COR-L47 (cell line): ENCODE measurements around the gene ZNF267.
"Not testable (repeated sequence)": the region's sequence is repeated elsewhere in the genome, so short reads cannot be mapped to it uniquely, and the experiment has no call there.

ENCODE experiments used
- DNase-seq: peaks from one replicate; lab custom pipeline; 2025; lab: John Stamatoyannopoulos, UW

Gene ZNF267

DNA sequence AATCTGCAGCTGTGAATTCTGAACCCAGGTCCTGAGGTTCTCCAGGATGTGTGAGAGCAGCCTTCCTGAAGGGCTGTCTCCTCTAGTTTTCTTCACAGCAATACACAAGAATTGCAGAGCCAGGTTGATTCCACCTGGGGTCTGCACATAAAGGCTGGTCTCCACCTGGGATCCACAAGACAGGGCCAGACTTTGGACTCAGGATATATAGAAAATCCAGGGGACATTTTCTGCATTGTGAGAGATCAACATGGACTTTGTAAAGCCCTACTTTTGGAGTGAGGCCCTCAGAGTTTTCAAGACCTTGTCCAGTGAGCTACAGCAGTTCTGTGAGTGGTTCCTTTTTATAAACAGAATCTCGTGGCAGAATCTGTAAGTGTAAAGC is 6.3 kb downstream of the ZNF267 start:
- DNase-seq = no peak

- no peak for DNase-seq
Measured at GRCh38 chr16:31880322-31880979, 6.8 kb downstream of the ZNF267 start.

- DNase-seq = no peak
Measured at GRCh38 chr16:31886227-31886626, 12.6 kb downstream of the ZNF267 start.

DNA sequence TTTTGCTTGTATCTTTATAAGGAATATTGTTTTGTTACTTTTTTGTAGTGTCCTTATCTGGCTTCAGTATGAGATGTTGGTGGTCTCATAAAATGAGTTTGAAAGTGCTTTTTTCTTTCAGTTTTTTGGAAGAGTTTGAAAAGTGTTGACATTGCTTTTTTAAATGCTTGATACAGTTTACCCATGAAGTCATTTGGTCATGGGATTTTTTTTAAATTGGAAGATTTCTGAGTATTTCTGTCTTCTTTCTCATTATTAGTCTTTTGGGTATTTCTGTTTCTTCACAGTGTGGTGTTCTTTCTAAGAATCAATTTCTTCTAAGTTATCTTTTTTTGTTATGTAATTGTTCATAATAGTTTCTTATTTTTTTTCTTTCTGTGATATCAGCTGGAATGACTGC is 15.1 kb downstream of the ZNF267 start:
- no peak for DNase-seq

- not testable (repeated sequence) for DNase-seq
Measured at GRCh38 chr16:31892111-31892510, 18.5 kb downstream of the ZNF267 start.

GRCh38 chr16:31893824-31894223 is 20.2 kb downstream of the ZNF267 start:
- no peak for DNase-seq

DNA sequence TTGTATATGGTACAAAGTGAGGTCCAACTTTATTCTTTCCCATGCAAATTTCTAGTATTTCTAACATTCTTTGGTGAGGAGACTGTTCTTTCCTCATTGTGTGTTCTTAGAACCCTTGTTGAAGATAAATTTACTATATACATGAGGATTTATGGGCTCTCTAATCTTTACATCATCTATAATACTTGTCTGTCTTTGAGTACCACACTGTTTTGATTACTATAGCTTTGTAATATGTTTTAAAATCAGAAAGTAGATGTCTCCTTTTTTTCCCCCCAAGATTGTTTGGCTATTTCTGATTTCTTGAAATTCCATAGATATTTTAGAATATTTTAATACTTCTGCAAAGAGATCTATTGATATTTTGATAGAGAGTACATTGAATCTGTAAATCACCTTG is 23.7 kb downstream of the ZNF267 start:
- DNase-seq = no peak

DNA sequence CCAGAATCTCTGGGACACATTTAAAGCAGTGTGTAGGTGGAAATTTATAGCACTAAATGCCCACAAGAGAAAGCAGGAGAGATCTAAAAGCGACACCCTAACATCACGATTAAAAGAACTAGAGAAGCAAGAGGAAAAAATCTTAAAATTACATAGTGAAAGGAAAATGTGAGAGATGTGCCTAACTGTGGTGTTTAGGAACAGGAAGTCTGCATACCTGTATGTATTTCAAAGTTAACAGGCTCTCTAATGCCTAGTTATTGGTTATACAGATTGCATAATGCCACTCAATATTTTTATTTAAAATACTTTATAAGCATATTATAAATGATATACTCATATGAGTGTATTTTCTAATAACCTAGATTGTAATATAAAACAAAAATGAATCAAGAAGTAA is 25.9 kb downstream of the ZNF267 start:
- no peak for DNase-seq

DNA sequence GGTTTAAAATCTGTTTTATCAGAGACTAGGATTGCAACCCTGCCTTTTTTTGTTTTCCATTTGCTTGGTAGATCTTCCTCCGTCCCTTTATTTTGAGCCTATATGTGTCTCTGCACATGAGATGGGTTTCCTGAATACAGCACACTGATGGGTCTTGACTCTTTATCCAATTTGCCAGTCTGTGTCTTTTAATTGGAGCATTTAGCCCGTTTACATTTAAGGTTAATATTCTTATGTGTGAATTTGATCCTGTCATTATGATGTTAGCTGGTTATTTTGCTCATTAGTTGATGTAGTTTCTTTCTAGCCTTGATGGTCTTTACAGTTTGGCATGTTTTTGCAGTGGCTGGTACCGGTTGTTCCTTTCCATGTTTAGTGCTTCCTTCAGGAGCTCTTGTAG is 31.0 kb downstream of the ZNF267 start:
- DNase-seq = not testable (repeated sequence)

DNA sequence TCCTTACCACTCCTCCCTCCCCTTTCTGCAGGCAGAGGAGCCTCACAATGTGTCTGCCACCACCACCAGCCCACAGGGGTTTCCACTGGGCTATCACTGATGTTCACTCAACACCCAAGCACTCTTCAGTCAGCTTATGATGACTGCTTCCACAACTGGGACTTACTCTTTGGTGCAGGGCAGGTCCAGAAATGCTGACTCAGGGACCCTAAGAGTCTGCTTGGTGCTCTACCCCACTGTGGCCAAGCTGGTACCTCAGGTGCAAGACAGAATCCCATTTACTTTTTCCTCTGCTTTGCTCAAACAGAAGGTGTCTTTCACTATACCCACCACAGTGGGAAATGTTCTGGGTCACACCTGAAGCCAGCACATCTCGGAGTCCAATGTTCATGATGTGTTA is 40.1 kb downstream of the ZNF267 start:
- DNase-seq = no peak

DNA sequence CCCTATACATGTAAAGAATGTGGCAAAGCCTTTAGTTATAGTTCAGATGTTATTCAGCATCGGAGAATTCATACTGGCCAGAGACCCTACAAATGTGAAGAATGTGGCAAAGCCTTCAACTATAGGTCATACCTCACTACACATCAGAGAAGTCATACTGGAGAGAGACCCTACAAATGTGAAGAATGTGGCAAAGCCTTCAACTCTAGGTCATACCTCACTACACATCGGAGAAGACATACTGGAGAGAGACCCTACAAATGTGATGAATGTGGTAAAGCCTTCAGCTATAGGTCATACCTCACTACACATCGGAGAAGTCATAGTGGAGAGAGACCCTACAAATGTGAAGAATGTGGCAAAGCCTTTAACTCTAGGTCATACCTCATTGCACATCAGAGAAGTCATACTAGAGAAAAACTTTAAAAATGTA is 42.5 kb downstream of the ZNF267 start:
- DNase-seq = no peak

DNA sequence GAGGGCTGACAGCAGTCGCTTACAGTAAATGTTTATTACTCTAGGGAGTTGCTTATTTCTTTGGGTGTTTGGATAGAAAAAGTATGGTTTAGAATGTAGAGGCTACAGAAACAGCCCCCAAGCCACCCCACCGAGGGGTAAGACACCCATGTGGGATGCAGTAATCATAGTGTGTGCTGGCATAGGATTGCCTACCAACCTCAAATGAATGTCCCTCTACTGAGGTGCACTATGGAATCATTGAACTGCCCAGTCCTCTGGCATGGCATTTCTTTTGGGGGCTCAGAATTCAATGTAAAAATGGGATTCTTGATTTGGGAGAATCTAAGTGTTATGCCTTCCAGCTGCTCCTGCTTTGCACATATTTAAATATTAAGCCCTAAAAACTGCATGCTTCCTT is 46.8 kb downstream of the ZNF267 start:
- DNase-seq = no peak

DNA sequence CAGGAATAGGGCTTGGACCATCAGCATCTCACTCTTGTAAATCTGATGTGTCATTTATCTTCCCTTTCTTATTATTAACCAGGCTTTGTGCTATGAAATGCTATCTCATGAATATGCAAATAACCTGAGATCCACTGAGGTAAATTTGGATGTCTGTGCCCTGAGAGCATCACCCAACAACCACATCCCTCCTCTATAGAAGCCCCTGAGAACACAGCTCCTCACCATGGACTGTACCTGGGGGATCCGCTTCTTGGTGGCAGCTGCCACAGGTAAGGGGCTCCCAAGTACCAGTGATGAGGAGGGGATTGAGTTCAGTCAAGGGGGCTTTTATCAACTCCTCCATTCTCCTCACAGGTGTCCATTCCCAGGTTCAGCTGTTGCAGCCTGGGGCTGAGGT is 78.2 kb downstream of the ZNF267 start:
- not testable (repeated sequence) for DNase-seq

DNA sequence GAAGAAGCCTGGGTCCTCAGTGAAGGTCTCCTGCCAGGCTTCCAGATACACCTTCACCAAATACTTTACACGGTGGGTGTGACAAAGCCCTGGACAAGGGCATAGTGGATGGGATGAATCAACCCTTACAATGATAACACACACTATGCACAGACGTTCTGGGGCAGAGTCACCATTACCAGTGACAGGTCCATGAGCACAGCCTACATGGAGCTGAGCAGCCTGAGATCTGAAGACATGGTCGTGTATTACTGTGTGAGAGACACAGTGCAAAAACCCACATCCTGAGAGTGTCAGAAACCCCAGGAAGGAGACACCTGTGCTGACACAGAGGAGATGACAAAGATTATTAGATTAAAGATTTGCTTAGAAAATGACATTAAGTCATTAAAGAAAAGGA is 78.6 kb downstream of the ZNF267 start:
- not testable (repeated sequence) for DNase-seq

DNA sequence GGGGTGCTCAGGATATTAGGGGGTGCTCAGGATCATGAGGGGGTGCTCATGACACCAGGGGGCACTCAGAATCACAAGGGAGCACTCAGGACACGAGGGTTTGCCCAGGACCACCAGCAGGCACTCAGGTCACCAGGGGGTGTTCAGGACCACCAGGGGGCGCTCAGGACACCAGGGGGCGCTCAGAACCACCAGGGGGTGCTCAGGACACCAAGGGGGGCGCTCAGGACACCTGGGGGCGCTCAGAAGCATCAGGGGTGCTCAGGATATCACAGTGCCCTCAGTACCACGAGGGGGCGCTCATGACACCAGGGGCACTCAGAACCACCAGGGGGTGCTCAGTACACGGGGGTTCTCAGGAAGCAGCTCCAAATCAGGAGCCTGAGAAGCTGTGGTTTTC is 82.6 kb downstream of the ZNF267 start:
- DNase-seq = not testable (repeated sequence)

DNA sequence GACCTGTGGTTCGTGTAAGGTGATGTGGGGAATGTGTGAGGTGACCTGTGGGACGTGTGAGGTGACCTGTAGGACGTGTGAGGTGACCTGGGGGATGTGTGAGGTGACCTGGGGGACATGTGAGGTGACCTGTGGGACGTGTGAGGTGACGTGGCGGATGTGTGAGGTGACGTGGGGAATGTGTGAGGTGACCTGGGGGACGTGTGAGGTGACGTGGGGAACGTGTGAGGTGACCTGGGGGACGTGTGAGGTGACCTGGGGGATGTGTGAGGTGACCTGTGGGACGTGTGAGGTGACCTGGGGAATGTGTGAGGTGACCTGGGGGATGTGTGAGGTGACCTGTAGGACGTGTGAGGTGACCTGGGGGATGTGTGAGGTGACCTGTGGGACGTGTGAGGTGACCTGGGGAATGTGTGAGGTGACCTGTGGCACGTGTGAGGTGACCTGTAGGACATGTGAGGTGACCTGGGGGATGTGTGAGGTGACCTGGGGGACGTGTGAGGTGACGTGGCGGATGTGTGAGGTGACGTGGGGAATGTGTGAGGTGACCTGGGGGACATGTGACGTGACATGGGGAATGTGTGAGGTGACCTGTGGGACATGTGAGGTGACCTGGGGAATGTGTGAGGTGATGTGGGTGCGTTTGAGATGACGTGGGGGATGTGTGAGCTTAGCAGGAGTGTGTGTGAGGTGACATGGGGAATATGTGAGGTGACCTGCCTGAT is 86.7 kb downstream of the ZNF267 start:
- DNase-seq = not testable (repeated sequence)
